Testis (tissue), 2 donors: Measurements from ENCODE around the gene PDK2.

Source experiments
- CTCF ChIP-seq, 3 experiments: fragments of 450-650 bp in 2 of 3; fragments of 200-600 bp in 1 of 3; sonication (generic) in 1 of 3; IDR thresholded peaks; one replicate each; pipeline ENCODE4 v1.5.1; 2016 to 2019; ENCODE audit warnings: antibody characterized with exemption in 3 of 3, mild to moderate bottlenecking in 2 of 3, moderate library complexity in 1 of 3
- POLR2A ChIP-seq: fragments of 450-650 bp; IDR thresholded peaks from one replicate; pipeline ENCODE4 v1.6.1; 2017; ENCODE audit warnings: antibody characterized with exemption, mild to moderate bottlenecking, moderate library complexity

GRCh38 chr17:50117202-50118051 is 22.3 kb downstream of the PDK2 start:
- TF ChIP-seq CTCF (IDR thresholded peaks at IDR 0.05) (peak; percentile 53 to 68 (median 61)), POLR2A (no peak)
